Endothelial cell of umbilical vein (primary cell): Measurements from ENCODE around the gene OR2C3. TPM values are rescaled to one million over a fixed set of nuclear protein-coding genes. Genes with fewer than 3 reads are reported as not detected.

Experiments used
- BruUV-seq: library from RNA; stranded (reverse); fragments of 400-500 nt; replicated peaks from 2 replicates; lab custom pipeline; 2021; lab: Mats Ljungman, UMichigan
- CTCF ChIA-PET: fragments of 300-600, 350-600 bp; sonication (Branson Sonifier 250); formaldehyde crosslinking; loops from one replicate; lab custom pipeline; 2021; ENCODE audit warnings: antibody characterized with exemption, inconsistent platforms; lab: Charles Lee
- POLR2A ChIA-PET: fragments of 300-600, 350-600 bp; sonication (Branson Sonifier 250); formaldehyde crosslinking; loops from one replicate; lab custom pipeline; 2021; ENCODE audit warnings: antibody characterized with exemption, inconsistent platforms; lab: Charles Lee
- DNase-seq: peaks from one replicate; pipeline ENCODE4 v3.0.0-alpha.2; 2011; ENCODE audit warnings: low read depth, low spot score
- FAIRE-seq: peaks from 2 replicates; lab custom pipeline; 2011; peaks lifted over from hg19 to GRCh38; lab: Jason Lieb, UNC
- H2AFZ ChIP-seq: 2 replicates; pipeline ENCODE4 v1.6.0; 2012; ENCODE audit warnings: low read depth, low read length, control low read depth, inconsistent platforms
- H3K27ac ChIP-seq: 2 replicates; pipeline ENCODE4 v1.5.1; 2011; ENCODE audit warnings: low read depth, mild to moderate bottlenecking, control low read depth, low read length, moderate library complexity; ENCODE audit not compliant: insufficient read depth
- H3K27me3 ChIP-seq, 2 experiments: 2 replicates each; pipeline versions ENCODE4 v1.6.0 to v1.6.1; 2011; ENCODE audit warnings: low read length in 2 of 2, mixed read lengths in 1 of 2; ENCODE audit not compliant: control insufficient read depth in 2 of 2, insufficient read depth in 2 of 2
- H3K36me3 ChIP-seq, 2 experiments: 2 replicates in 1 of 2; 3 replicates in 1 of 2; pipeline ENCODE4 v1.5.1; 2011; ENCODE audit warnings: low read length in 2 of 2, mild to moderate bottlenecking in 1 of 2, moderate library complexity in 1 of 2; ENCODE audit not compliant: control insufficient read depth in 2 of 2, insufficient read depth in 2 of 2; ENCODE audit errors: extremely low read depth in 1 of 2
- H3K4me1 ChIP-seq: 3 replicates; pipeline ENCODE4 v1.5.1; 2011; ENCODE audit warnings: mild to moderate bottlenecking, low read length; ENCODE audit not compliant: control insufficient read depth, insufficient read depth; ENCODE audit errors: extremely low read depth
- H3K4me2 ChIP-seq: 2 replicates; pipeline ENCODE4 v1.6.1; 2011; ENCODE audit warnings: low read length, control low read depth, mixed read lengths; ENCODE audit not compliant: insufficient read depth
- H3K4me3 ChIP-seq, 3 experiments: fragments of 200-600 bp in 1 of 3; sonication (generic), shearing (Covaris generic) in 1 of 3; replicated peaks in 1 of 3; 2 replicates each; pipeline ENCODE4 v1.5.1; 2011 to 2016; ENCODE audit warnings: control low read depth in 3 of 3, low read length in 3 of 3, mild to moderate bottlenecking in 2 of 3, inconsistent platforms in 1 of 3, low read depth in 1 of 3, moderate library complexity in 1 of 3; ENCODE audit not compliant: insufficient read depth in 1 of 3
- H3K79me2 ChIP-seq: 2 replicates; pipeline ENCODE4 v1.6.0; 2012; ENCODE audit warnings: low read length, inconsistent platforms; ENCODE audit not compliant: control insufficient read depth, insufficient read depth
- H3K9ac ChIP-seq: replicated peaks from 2 replicates; pipeline ENCODE3; 2011; ENCODE audit warnings: low read length, control low read depth; ENCODE audit not compliant: insufficient read depth; ENCODE audit errors: extremely low read depth
- H3K9me1 ChIP-seq: replicated peaks from 3 replicates; pipeline ENCODE4 v1.6.0; 2011; ENCODE audit warnings: mild to moderate bottlenecking, low read length; ENCODE audit not compliant: control insufficient read depth, insufficient read depth; ENCODE audit errors: extremely low read depth
- H3K9me3 ChIP-seq: replicated peaks from 2 replicates; pipeline ENCODE4 v1.5.1; 2012; ENCODE audit warnings: low read length, inconsistent platforms; ENCODE audit not compliant: control insufficient read depth, insufficient read depth
- H4K20me1 ChIP-seq: replicated peaks from 2 replicates; pipeline ENCODE3; 2011; ENCODE audit warnings: mild to moderate bottlenecking, low read length; ENCODE audit not compliant: control insufficient read depth, insufficient read depth; ENCODE audit errors: extremely low read depth
- EZH2 ChIP-seq: IDR thresholded peaks from 2 replicates; pipeline ENCODE4 v1.6.1; 2012; ENCODE audit warnings: borderline replicate concordance, low read depth, mild to moderate bottlenecking, moderate library complexity, low read length, inconsistent platforms; ENCODE audit not compliant: severe bottlenecking
- FOS ChIP-seq: IDR thresholded peaks from 2 replicates; pipeline ENCODE4 v1.6.1; 2011; ENCODE audit warnings: mild to moderate bottlenecking, low read length, moderate library complexity, borderline replicate concordance; ENCODE audit not compliant: insufficient read depth
- GATA2 ChIP-seq: IDR thresholded peaks from 2 replicates; pipeline ENCODE4 v1.7.0; 2011; ENCODE audit warnings: low read depth, mild to moderate bottlenecking, moderate library complexity, mixed read lengths, low read length; ENCODE audit not compliant: insufficient read length, insufficient read depth
- JUN ChIP-seq: IDR thresholded peaks from 2 replicates; pipeline ENCODE4 v1.6.1; 2011; ENCODE audit warnings: borderline replicate concordance, low read depth; ENCODE audit not compliant: insufficient read length, insufficient read depth
- MYC ChIP-seq: IDR thresholded peaks from one replicate; pipeline ENCODE4 v1.6.1; 2011; ENCODE audit warnings: mild to moderate bottlenecking, low read depth, low read length
- POLR2A ChIP-seq: IDR thresholded peaks from 2 replicates; pipeline ENCODE4 v1.6.1; 2012; ENCODE audit warnings: low read depth, mild to moderate bottlenecking, control low read depth, low read length
- POLR2AphosphoS5 ChIP-seq: IDR thresholded peaks from 2 replicates; pipeline ENCODE4 v1.6.1; 2012; ENCODE audit warnings: low read depth, mild to moderate bottlenecking, control low read depth, low read length, moderate library complexity; ENCODE audit not compliant: insufficient read depth
- dilution Hi-C: fragments of 300-500 bp; cut with MboI; formaldehyde crosslinking; loops from one replicate; pipeline ENCODE4 v1.15.0; 2019; ENCODE audit warnings: low sequenced_read_pairs; ENCODE audit not compliant: extremely low pct_ligation_motif_present
- intact Hi-C: fragments of 100-400 bp; cut with micrococcal nuclease; formaldehyde crosslinking; loops from one replicate; pipeline ENCODE4 v1.10.0; 2022
- polyA plus RNA-seq, 4 experiments: library from polyadenylated mRNA; depleted of rRNA in 3 of 4; stranded (reverse) in 3 of 4; unstranded in 1 of 4; fragments of >200 nt; gene quantifications; 2 replicates each; pipeline versions ENCODE4 v1.2.1 to v1.2.3, GENCODE V29; 2011 to 2012; ENCODE audit warnings: missing spikeins in 1 of 4
- total RNA-seq: library from RNA; stranded (reverse); gene quantifications from 2 replicates; pipeline ENCODE4 v1.2.3, GENCODE V29; 2021
- TF ChIP-seq, protein P1 (sequence below), 2 donors: IDR thresholded peaks; 1 replicate in 1 of 2; 2 replicates in 1 of 2; pipeline ENCODE4 v1.5.1; 2011; ENCODE audit warnings: low read length in 2 of 2, mild to moderate bottlenecking in 2 of 2, moderate library complexity in 2 of 2, control low read depth in 1 of 2, inconsistent platforms in 1 of 2, low read depth in 1 of 2; ENCODE audit not compliant: insufficient read depth in 1 of 2; ENCODE audit errors: extremely low read depth in 1 of 2
- TF ChIP-seq, protein P2 (sequence below): IDR thresholded peaks from 2 replicates; pipeline ENCODE4 v1.6.1; 2011; ENCODE audit not compliant: insufficient read depth, insufficient read length

OR2C3 gene
- total and polyA plus RNA-seq, 2 donors (not counting 3 experiments of a cell fraction or from before 2014, with no cell fraction given) = not detected

DNA sequence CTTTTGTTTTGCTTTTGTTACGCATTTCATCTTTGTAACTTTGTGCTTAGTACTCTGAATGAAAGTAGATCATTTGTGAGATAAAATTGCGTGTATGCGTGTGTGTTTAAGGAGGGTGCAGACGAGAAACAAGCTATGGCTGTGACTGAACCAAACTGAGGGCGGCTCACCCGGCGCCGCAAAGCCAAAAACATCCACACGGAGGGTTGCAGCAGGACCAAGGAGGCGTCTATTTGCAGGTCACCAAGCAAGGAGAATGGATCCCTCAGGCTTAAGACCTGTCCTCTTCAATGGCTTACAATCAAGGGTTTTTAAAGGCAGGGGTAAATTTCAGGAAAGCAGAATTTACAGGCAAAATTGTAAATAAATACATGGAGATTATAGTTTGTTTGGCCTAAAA, 25.5 kb upstream of the OR2C3 start:
- CTCF ChIA-PET = no interaction called here

More for the DNA sequence above, 25.5 kb upstream of the OR2C3 start:
- no TSS peak for BruUV-seq
- Histone ChIP-seq H3K4me2 (no peak overlapping the region), H3K4me1 (no peaks in the 10 kb centered on the region), H2AFZ (no peak overlapping the region), H3K9me3 (peaks cover 1% of the 10 kb centered on the region), H3K9me1 (no peaks in the 10 kb centered on the region), H3K4me3 (no peak overlapping the region), H3K9ac (no peak overlapping the region), H3K27me3 (no peaks in the 10 kb centered on the region), H3K79me2 (no peaks in the 10 kb centered on the region), H4K20me1 (no peaks in the 10 kb centered on the region), H3K27ac (no peak overlapping the region), H3K36me3 (no peaks in the 10 kb centered on the region)
- intact Hi-C loops (no loop called here), dilution Hi-C loops (no loop called here)
- POLR2A ChIA-PET = no interaction called here
- DNase-seq (no peak), FAIRE-seq (no peak)
- TF ChIP-seq, protein P1, sequence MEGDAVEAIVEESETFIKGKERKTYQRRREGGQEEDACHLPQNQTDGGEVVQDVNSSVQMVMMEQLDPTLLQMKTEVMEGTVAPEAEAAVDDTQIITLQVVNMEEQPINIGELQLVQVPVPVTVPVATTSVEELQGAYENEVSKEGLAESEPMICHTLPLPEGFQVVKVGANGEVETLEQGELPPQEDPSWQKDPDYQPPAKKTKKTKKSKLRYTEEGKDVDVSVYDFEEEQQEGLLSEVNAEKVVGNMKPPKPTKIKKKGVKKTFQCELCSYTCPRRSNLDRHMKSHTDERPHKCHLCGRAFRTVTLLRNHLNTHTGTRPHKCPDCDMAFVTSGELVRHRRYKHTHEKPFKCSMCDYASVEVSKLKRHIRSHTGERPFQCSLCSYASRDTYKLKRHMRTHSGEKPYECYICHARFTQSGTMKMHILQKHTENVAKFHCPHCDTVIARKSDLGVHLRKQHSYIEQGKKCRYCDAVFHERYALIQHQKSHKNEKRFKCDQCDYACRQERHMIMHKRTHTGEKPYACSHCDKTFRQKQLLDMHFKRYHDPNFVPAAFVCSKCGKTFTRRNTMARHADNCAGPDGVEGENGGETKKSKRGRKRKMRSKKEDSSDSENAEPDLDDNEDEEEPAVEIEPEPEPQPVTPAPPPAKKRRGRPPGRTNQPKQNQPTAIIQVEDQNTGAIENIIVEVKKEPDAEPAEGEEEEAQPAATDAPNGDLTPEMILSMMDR (IDR thresholded peaks at IDR 0.05; ENCODE audit: extremely low read depth in 1 of 2, insufficient read depth in 1 of 2, low read depth in 1 of 2, low read length in 2 of 2) = no peak
- TF ChIP-seq FOS = no peak
- no peak for TF ChIP-seq POLR2A
- TF ChIP-seq POLR2AphosphoS5 = no peak
- TF ChIP-seq JUN = no peak
- TF ChIP-seq, protein P2, sequence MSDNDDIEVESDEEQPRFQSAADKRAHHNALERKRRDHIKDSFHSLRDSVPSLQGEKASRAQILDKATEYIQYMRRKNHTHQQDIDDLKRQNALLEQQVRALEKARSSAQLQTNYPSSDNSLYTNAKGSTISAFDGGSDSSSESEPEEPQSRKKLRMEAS = no peak
- no peak for TF ChIP-seq EZH2
- no peak for TF ChIP-seq GATA2
- TF ChIP-seq MYC = no peak
